NCI-H748 treated with DMSO at 0.1 percent for 48 hours (cell line): ENCODE results near the gene KCTD7.
"Not testable (repeated sequence)": the region's sequence is repeated elsewhere in the genome, so short reads cannot be mapped to it uniquely, and the experiment has no call there.

Source experiments
- DNase-seq: peaks from one replicate; lab custom pipeline; 2025; lab: John Stamatoyannopoulos, UW

The KCTD7 gene

GRCh38 chr7:66682350-66683093 lies 53.8 kb downstream of the KCTD7 start:
- no peak for DNase-seq

GRCh38 chr7:66683094-66683769 lies 54.6 kb downstream of the KCTD7 start:
- not testable (repeated sequence) for DNase-seq

DNA sequence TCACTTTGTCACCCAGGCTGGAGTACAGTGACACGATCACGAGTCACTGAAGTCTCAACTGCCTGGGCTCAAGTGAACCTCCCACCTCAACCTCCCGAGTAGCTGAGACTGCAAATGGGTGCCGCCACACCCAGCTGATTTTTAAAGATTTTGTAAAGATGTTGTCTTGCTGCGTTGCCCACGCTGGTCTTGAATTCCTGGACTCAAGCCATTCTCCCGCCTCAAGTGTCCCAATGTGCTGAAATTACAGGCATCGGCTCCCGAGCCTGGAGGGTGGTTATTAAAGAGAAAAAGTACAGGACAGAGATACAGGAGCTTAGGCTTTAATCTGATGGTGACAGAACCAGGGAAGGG lies 55.1 kb downstream of the KCTD7 start:
- DNase-seq, result no peak

- DNase-seq, result not testable (repeated sequence)
Observed at GRCh38 chr7:66685663-66686062, 57.0 kb downstream of the KCTD7 start.

DNA sequence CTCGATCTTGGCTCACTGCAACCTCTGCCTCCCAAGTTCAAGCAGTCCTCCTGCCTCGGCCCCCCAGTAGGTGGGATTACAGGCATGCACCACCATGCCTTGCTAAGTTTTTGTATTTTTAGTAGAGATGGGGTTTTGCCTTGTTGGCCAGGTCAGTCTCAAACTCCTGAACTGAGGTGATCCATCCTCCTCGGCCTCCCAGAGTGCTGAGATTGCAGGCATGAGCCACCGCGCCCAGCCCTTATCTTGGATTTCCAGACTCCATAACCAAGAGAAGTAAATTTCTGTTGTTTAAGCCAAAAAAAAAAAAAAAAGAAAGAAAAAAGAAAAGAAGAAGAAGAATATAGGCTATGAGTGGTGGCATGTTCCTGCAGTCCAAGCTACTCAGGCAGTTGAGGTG lies 58.5 kb downstream of the KCTD7 start:
- DNase-seq, result no peak

GRCh38 chr7:66687672-66688071 lies 59.0 kb downstream of the KCTD7 start:
- DNase-seq, result not testable (repeated sequence)

DNA sequence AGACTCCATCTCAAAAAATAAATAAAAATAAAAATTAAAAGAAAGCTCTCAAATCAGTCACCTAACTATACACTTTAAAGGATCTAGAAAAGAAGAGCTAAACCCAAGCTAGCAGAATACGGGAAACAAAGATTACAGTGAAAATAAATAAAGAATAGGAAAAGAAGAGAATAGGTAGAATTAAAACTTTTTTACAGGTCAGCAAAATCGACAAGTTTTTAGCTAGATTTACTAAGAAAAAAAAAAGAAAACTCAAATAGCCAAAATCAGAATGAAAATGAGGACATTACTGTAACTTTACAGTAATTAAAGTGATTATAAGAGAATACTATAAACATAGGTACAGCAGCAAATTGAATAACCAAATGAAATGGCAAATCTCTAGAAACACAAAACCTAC lies 60.4 kb downstream of the KCTD7 start:
- no peak for DNase-seq

GRCh38 chr7:66693331-66693730 lies 64.7 kb downstream of the KCTD7 start:
- no peak for DNase-seq
